A172 (cell line): Measurements from ENCODE around the gene GGTA1. TPM values are rescaled to one million over a fixed set of nuclear protein-coding genes. Genes with fewer than 3 reads are reported as not detected.
"Not testable (repeated sequence)": the region's sequence is repeated elsewhere in the genome, so short reads cannot be mapped to it uniquely, and the experiment has no call there.

ENCODE experiments used
- DNase-seq: peaks from one replicate; pipeline ENCODE4 v3.0.0-alpha.2; 2015; ENCODE audit warnings: low spot score
- total RNA-seq: library from RNA; depleted of rRNA; stranded (reverse); fragments of >200 nt; shearing (Covaris generic); gene quantifications from 2 replicates; pipeline ENCODE4 v1.2.3, GENCODE V29; 2014

Gene GGTA1
- total RNA-seq, 1 experiment from 2014 or later, result not detected

DNA sequence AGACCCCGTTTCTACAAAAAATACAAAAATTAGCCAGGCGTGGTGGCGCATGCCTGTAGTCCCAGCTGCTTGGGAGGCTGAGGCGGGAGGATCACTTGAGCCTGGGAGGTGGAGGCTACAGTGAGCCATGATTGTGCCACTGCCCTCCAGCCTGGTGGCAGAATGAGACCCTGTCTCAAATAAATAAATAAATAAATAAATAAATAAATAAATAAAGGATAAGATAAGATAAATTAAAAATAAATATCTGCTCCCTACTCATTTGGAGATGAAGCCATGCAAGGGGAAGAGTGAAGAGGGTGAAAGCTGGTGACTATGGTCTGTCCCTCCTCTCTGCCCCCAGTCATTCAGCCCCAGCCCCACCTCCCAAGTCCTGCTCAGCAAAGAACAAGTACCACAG is 41.2 kb downstream of the GGTA1 start:
- not testable (repeated sequence) for DNase-seq

DNA sequence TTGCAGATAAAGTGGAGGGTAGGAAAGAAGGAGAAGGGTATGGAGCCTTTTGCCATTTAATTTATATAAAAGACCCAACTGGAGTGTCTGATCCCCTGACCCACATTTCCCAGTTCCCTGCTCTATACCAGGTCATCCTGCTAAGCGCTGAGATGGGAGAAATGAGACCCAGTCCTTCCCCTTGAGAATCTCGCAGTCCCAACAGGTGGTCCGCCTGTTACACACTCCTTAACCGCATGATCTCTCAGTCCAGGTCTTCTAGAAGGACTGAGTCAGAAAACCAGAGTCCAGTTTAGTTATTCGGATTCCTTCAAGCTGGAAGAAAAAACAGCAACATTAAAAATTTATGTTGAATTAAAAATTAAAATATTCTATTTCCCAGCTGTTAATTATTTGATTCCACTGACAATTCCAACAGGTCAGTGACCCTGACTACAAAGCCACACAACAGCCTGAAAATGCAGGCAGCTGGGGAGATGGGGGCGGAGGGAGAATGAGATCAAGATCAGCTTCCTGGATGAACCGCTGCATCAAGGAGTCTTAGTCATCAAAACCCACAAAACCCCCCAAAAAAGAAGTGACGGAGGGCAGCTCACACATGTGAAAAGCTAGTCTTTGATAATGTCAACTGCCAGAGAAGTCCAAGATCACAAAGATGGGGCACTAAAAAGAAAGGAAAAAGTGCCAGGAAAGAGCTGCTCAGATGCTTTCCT is 44.0 kb downstream of the GGTA1 start:
- DNase-seq, result peak; percentile 35

- no peak for DNase-seq
These were observed 44.7 kb downstream of the GGTA1 start for GRCh38 chr9:121454972-121455371.

GRCh38 chr9:121453232-121453892 is 46.3 kb downstream of the GGTA1 start:
- no peak for DNase-seq

GRCh38 chr9:121452085-121452484 is 47.6 kb downstream of the GGTA1 start:
- DNase-seq, result no peak

DNA sequence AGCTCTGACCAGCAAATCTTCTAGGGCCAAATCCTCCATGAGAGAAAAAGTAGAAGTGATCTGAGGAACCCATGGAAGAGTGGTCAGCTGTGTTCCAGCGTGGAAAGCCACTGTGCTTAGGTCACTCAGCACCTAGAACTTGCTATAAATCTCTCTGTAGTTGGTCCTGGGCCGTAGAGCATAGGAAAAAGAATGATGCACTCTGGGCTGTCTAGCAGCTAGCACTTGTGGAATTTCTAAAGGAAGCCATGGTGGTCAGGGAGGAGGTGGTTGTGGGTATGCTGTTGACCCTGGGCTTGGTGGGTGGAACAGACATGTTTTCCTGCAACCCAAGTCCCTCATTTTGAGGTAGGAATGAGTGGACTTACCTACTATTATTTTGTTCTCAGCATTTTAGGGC is 48.1 kb downstream of the GGTA1 start:
- DNase-seq, result no peak

- peak; percentile 55 for DNase-seq
These were observed 49.4 kb downstream of the GGTA1 start for GRCh38 chr9:121450241-121450640.

GRCh38 chr9:121449786-121450185 is 49.9 kb downstream of the GGTA1 start:
- no peak for DNase-seq

GRCh38 chr9:121447321-121447834 is 52.3 kb downstream of the GGTA1 start:
- DNase-seq, result peak; percentile 72

DNA sequence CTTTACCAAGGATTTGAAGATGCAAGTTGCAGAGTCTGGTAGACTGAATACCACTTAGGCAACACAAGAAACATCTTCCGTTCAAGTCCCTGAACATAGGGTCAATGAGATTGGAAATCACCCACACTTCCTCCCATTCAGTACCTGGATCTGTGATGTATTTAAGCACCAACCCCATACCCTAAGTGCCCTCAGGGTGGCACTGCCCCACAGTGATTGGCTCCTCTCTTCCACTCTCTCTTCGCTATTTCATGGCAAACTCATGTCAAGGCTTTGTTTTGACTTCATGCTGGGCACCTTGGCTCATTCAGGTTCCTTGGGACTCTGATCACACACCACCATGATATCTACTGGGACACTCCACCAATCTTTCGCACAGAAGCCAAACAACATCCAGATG is 53.7 kb downstream of the GGTA1 start:
- no peak for DNase-seq

DNA sequence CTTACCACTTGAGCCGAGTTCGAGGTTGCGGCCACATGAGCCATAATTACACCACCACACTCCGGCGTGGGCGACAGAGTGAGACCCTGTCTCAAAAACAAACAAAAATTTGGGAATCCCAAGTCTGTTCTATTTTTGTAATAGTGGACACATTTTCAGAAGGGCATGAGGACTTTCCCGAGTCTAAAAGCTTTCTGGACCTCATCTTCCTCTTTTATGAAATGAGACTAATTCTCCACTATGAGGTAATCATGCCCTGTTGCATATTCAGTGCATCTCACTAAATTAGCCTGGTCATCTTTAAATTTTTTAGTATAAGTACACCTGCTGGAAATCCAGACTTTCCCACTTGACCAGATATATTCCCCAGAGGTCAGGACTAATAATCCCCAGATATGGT is 55.7 kb downstream of the GGTA1 start:
- DNase-seq, result no peak

- no peak for DNase-seq
These were observed 58.5 kb downstream of the GGTA1 start for GRCh38 chr9:121441165-121441564.

DNA sequence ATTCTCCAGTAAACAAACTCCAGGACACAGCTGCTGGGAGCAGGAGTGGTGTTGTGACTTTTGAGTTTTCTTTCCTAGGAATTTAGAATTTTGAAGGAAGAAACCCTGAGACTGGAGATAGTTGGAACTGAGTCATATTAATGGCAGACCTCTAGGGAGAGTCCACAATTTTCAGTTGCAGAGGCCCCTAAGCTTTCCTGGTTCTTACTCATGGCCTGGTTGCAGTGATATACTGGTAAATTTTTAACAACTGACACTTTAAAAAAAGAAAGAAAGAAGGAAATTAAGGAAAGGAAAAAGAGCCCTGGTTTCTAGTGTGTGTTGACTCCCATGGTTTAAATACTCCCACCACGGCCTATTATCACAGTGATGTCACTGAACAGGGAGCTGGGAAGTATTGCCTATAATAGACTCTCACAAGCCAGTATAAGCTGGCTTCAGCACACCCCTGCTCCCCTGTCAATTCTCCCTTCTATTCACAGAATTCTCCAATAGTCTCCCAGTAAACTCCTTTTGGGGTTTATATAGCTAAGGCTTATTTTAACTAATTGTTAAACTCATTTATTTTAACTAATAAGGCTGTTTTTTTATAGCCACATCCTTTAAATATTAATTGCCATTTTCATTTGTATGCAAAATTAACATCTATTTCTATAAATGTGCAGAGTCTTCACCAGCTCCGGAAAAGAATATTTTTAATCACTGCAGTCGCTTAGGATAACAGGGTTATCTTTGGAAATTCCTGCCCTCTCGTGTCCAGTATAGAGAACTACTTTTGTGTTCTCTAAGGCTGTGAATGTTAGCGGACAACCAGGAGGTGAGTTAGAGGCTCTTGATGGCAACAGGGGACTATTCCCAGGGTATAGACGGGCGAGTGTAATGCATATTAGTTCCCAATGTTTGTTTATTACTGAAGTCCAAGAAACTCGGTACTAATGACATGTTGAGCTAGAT is 59.7 kb downstream of the GGTA1 start:
- DNase-seq, result peak; percentile 55

GRCh38 chr9:121439016-121439415 is 60.6 kb downstream of the GGTA1 start:
- no peak for DNase-seq

GRCh38 chr9:121437891-121438290 is 61.8 kb downstream of the GGTA1 start:
- DNase-seq, result no peak

- not testable (repeated sequence) for DNase-seq
These were observed 62.6 kb downstream of the GGTA1 start for GRCh38 chr9:121437046-121437445.

- no peak for DNase-seq
These were observed 64.7 kb downstream of the GGTA1 start for GRCh38 chr9:121434969-121435368.

DNA sequence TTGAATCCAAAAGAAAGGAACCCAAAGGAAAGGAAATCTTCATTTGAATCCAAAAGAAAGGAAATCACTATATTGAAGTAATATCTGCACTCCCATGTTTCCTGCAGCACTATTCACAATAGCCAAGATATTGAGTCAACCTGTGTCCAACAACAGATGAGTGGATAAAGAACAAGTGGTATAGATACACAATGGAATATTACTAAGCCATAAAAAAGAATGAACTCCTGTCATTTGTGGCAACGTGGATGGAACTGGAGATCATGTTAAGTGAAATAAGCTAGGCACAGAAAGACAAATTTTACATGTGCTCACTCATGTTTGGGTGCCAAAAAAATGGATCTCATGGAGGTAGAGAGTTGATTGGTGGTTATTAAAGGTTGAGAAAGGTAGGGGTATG is 71.7 kb downstream of the GGTA1 start:
- DNase-seq, result no peak

DNA sequence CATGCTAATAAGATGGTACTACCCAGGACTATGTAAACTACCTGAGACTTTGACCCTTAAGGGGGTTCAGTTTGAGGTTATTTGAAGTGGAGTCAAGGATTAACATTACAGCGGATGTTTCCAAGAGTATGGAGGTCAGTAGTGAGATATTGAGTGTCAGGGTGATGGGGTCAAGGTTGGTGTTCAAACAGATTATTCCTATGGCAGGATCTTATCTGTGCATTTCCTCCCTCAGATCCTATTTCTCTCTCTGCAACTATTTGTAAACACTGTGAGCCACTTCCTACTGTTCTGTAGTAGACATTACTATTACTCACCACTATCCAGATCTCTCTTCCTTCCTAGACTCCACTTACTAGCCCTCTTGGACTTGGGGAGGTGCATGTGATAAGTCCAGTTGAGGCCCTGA is 75.6 kb downstream of the GGTA1 start:
- no peak for DNase-seq

DNA sequence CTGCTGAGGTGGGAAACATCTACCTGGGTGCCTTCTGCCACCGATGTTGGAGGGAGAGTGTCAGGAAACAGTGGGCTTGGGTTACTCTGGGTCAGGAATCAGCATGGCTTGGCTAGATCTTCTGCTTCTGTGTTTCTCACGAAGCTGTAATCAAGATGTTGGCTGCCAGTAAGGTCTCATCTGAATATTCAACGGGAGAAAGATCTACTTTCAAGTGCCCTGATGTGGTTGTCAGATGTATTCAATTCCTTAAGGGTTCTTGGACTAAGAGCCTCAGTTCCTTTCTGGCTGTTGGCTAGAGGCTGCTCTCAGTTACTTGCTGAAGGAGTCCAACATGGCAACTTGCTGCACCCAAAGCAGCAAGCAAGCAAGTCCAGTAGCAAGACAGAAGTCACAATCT is 87.7 kb downstream of the GGTA1 start:
- DNase-seq, result no peak

GRCh38 chr9:121405899-121406298 is 93.7 kb downstream of the GGTA1 start:
- no peak for DNase-seq
